HPDE6-E6E7 (cell line): ENCODE data around the gene MYOM3.
A peak's percentile ranks its signal among the peaks of the same experiment; 100 is the strongest.
"Not testable (repeated sequence)": the region's sequence is repeated elsewhere in the genome, so short reads cannot be mapped to it uniquely, and the experiment has no call there.

Experiments
- DNase-seq: peaks from one replicate; pipeline ENCODE4 v3.0.0; 2011; ENCODE audit warnings: missing footprints; ENCODE audit errors: extremely low spot score

MYOM3 gene

GRCh38 chr1:24071941-24072340, 40.0 kb downstream of the MYOM3 start:
- DNase-seq: no peak

DNA sequence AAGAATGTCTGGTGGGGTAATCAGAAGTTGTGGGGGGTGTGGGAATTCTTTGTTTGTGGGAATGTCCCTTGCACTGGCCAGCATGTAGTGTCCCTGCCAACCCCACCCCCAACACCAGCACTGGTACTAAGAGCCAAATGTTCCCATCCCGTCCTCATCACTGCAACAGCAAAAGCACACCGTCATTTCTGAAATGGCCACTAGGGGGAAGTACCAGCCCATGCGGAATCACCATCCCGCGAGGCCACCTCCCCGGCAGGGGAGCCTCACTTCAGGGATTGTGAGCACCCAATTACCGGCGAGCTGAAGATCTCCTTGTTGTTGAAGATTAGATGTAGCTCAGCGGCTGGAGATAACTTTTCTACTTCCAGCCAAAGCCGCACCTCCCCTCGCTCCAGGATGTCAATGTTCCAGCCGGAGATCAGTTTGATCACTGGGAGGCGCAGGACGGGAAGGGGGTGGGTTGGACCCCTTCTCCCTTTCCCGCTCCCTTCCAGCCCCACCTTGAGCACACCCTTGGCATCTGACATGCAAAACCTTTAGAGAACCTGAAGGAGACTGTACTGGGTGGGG, 41.0 kb downstream of the MYOM3 start:
- DNase-seq: peak; percentile 89

GRCh38 chr1:24069817-24070216, 42.1 kb downstream of the MYOM3 start:
- DNase-seq: no peak

DNA sequence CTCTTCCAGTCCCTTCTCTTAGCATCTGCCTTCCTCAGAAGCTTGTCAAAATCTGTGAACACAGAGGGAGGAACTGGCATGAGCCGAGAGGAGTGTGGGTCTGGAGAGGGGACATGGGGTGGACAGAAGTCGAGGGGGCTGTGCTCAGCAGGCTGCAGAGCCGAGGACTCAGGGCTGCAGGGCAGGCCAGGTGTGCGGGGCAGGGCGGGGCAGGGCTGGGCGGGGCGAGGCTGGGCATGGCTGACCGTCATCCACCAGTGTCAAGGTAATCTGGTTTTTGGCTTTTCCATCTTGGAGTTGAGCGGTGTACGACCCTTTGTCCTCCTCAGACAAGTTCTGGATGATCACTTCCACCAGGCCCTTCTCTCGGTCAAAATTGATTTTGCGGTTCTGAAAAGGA, 44.0 kb downstream of the MYOM3 start:
- no peak for DNase-seq

DNA sequence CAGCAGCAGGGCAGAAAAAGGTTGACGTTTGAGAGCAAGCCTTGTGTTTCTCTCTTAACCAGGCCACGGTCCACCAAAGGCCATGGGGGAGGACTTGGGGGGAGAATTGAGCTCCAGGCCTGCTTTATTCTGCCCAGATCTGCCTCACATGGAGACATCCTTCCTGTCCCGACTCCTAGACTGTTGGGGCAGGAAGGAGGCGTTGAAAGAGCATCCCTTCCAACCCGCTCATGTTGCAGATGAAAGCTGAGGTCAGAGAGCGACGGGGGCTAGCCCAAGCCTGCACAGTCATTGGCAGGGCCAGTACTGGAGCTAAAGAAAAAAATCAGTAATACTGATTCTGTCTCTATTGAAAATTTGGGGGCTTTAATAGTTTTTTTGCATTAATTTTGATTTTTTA, 46.6 kb downstream of the MYOM3 start:
- DNase-seq: no peak

- no peak for DNase-seq
These were observed 49.7 kb downstream of the MYOM3 start for GRCh38 chr1:24062221-24062620.

GRCh38 chr1:24060482-24060881, 51.5 kb downstream of the MYOM3 start:
- DNase-seq: no peak

DNA sequence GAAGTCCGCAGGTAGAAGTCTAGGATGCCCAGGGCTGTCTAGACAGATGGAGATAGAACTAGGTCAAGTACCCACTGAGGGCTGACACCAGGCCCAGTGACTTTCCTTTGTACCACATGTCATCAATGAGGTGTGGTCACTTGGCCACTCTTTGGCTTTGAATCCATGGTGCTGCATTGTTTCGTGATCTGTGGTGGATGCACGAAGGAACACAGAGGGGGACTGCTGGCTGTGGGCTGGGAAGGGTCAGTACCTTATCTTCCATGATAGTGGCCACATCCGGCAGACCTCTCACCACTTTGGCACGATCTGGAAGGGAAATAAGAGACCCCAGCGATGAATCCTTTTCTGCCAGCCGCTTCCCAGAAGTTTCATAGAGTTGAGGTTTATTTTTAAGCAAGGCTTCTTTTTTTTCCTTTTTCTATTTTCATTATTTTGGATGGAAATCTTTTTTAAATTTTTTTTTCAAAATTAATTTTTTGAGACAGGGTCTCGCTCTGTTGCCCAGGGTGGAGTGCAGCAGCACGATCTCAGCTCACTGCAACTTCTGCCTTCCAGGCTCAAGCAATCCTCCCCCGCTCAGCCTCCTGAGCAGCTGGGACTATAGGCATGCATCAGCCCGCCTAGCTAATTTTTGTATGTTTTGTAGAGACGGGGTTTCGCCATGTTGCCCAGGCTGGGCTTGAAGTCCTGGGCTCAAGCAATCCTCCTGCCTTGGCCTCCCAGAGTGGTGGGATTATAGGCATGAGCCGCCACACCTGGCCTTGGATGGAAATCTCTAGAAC, 53.1 kb downstream of the MYOM3 start:
- DNase-seq: no peak

DNA sequence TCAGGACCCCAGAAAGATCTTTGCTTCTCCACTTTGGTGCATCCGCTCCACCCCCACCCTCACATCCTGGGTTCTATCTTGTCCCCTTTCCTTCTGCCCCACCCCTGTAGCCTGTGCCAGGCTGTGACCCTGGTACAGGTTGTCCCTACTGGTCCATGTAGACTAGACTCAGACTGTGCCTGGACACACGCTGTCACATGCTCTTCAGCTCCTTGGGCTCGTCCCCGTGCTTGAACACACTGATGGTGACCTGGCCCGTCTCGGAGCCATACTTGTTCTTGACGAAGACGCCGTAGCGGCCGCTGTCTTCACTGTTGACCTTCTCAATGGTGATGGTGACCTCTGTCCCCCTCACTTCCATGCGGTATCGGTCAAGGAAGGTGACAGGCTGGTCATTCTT, 54.8 kb downstream of the MYOM3 start:
- DNase-seq: no peak

- DNase-seq: no peak
These were observed 56.3 kb downstream of the MYOM3 start for GRCh38 chr1:24055681-24056080.

GRCh38 chr1:24052220-24052619, 59.7 kb downstream of the MYOM3 start:
- DNase-seq: no peak

DNA sequence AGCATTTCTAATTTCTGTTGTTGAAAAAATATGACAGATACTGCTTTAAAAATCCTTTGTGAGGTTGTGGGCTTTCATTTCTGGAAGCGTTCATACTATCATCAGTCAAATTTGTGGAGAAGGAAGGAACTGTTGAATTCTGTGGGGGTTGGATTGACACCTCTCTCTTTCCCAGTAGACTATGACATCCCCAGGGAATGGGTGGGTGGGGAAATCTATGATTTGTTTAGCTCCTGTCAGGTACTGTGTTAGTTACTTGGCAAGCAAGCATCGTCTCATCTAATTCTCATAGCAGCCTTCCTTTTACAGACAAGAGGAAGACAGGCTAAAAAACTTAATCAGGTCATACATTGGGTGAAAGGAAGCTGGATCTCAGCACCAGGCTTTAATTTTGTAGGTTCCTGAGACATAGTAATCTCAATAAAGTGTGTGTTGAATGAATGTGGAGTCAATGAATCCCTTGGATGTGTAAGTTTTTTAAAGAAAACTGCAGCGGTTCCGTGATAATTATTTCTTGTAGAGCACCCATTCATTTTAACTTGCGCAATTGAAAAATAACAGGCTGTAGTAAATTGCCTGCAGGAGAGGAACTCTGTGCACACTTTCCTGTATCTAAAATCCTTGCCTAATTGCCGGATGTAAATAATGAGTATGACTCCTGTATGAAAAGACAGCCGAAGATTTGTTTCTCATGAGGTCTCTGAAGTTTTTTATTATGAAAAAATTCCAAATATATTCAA, 60.6 kb downstream of the MYOM3 start:
- DNase-seq: no peak

DNA sequence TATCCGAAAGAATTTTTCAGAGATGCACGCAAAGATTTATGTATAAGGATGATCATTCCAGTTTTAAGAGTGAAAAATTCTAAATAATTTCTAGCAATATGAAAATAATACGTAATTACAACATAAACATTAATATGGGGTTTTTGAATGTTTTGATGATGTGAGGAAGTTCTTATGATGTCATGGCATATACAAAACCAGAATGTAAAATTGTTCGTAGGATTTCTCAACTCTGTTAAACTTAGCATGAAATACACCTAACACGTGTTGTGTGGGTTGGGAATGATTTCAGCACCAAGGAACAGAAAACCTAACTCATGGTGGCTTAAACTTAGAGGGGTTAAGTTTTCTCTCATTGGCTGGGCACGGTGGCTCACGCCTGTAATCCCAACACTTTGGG, 62.2 kb downstream of the MYOM3 start:
- no peak for DNase-seq

DNA sequence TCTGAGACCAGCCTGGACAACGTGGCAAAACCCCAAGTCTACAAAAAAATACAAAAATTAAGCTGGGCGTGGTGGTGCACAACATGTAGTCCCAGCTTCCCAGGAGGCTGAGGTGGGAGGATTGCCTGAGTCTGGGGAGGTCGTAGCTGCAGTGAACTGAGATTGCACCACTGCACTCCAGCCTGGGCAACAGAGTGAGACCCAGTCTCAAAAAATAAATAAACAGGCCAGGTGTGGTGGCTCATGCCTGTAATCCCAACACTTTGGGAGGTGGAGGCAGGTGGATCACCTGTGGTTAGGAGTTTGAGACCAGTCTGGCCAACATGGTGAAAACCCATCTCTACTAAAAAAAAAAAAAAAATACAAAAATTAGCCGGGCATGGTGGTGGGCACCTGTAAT, 63.0 kb downstream of the MYOM3 start:
- DNase-seq: not testable (repeated sequence)

DNA sequence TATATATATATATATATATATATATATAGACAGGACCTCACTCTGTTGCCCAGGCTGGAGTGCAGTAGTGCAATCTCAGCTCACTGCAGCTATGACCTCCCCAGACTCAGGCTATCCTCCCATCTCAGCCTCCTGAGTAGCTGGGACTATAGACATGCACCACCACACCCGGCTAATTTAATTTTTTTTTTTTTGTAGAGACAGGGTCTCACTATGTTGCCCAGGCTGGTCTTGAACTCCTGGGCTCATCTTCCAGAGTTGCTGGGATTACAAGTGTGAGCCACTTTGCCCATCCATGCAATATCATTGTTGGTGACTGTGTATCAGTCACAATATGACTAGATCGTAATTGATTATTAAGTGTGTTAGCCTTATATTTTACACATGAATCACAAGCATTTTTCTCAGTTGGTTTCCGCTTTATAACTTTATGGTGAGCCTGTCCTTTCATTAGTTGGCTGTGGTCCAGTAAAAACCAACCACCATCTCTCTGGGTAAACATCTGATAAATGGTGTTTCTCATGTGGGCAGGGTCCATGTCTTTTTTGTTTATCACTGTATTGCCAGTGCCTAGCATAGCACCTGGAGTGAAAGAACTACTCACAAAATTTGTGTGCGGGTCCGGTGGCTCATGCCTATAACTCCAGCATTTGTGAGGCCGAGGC, 63.6 kb downstream of the MYOM3 start:
- DNase-seq: no peak

DNA sequence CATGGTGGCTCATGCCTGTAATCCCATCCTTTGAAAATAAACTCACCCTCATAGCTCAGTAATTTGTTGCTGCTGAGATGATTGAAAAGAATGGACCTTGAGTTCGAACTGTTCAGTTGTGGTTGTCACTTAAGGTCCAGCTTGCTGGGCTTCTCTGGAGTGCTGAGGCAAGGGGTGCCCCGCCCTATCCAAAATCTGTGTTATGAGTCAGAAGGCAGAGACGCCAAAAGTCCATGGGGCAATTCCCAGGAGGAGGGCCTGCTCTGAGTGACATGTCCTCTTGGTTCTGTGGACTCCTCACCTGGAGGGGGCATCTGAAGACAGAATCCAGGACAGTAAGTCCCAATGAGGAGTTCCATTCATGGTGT, 64.8 kb downstream of the MYOM3 start:
- DNase-seq: peak; percentile 23

GRCh38 chr1:24045771-24046170, 66.2 kb downstream of the MYOM3 start:
- no peak for DNase-seq

- not testable (repeated sequence) for DNase-seq
These were observed 67.3 kb downstream of the MYOM3 start for GRCh38 chr1:24044672-24045071.

DNA sequence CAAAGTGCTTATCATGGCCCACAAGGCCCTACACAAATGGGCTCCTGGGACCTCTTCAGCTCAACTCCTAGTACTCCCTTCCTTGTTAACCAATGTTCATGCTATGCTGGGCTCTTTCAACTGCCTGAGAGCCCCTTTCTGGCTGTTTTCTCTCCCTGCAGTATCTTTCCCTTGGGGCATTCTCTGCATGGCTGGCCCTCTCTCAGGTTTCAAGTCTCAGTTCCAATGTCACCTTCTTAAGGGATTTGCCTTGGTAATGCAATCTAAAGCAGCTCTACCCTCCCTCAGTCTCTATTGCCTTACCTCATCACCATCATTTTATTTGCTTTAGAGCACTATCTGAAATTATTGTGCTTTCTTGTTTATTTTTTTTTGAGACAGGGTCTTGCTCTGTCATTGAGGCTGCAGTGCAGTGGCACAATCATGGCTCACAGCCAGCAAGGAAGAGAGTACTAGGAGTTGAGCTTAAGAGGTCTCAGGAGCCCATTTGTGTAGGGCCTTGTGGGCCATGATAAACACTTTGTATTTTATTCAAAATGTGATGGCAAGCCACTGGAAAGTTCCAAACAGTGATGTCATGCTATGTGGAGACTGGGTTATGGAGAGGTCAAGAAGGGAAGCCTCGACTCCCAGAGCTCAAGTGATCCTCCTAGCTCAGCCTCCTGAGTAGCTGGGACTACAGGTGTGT, 68.4 kb downstream of the MYOM3 start:
- no peak for DNase-seq

GRCh38 chr1:24042315-24042714, 69.6 kb downstream of the MYOM3 start:
- DNase-seq: no peak

- DNase-seq: no peak
These were observed 75.8 kb downstream of the MYOM3 start for GRCh38 chr1:24036088-24036487.

DNA sequence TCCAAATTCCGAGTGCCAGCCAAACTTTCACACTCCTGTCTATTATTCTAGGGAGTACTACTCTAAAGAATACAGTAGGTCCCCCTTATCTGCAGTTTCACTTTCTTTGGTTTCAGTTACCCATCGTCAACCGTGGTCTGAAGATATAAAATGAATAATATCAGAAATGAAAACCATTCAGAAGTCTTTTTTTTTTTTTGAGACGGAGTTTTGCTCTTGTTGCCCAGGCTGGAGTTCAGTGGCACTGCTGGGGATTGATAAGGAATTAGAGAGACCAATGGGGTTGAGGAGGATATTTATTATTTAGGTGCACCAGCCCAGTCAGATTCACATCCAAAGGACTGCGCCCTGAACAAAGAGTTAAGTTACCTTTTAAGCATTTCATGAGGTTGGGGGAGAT, 79.0 kb downstream of the MYOM3 start:
- DNase-seq: no peak
